ENCODE results near the gene MYO9A.

DNA sequence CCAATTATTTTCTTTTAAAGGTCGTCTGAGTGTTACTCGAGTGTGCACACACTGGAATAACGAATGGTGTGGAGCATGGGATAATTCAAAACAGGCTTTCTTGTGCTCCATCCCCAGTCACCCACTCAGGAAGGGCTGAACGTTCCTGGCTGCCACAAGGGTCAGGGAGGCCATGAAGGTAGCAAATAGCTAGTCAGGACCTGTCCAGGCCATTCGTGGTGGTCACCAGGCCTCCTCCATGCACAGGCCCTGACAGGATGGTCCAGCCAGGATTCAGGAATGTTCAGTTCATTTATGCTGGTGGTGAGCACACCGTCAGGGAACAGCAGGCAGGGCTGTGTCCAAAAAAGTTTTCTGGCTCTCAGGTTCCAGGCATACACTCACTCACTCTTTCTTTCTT lies 319.3 kb downstream of the MYO9A start:
- TF ChIP-seq POLR2A (IDR thresholded peaks at IDR 0.05), result no peak
- TF ChIP-seq, protein P1, sequence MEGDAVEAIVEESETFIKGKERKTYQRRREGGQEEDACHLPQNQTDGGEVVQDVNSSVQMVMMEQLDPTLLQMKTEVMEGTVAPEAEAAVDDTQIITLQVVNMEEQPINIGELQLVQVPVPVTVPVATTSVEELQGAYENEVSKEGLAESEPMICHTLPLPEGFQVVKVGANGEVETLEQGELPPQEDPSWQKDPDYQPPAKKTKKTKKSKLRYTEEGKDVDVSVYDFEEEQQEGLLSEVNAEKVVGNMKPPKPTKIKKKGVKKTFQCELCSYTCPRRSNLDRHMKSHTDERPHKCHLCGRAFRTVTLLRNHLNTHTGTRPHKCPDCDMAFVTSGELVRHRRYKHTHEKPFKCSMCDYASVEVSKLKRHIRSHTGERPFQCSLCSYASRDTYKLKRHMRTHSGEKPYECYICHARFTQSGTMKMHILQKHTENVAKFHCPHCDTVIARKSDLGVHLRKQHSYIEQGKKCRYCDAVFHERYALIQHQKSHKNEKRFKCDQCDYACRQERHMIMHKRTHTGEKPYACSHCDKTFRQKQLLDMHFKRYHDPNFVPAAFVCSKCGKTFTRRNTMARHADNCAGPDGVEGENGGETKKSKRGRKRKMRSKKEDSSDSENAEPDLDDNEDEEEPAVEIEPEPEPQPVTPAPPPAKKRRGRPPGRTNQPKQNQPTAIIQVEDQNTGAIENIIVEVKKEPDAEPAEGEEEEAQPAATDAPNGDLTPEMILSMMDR (IDR thresholded peaks at IDR 0.05), result no peak

Measured in body of pancreas (tissue), 4 donors.